Uterus (tissue), 4 donors: Measurements from ENCODE around the gene RTCB. TPM values are rescaled to one million over a fixed set of nuclear protein-coding genes. Genes with fewer than 3 reads are reported as not detected.

Experiments used
- DNase-seq, 2 donors: peaks; one replicate each; pipeline ENCODE4 v3.0.0-alpha.2; 2019 to 2020
- H3K27ac ChIP-seq, 2 donors: fragments of 200-600 bp; sonication (generic); 1 replicate in 1 of 2; 2 replicates in 1 of 2; pipeline ENCODE4 v1.5.1; 2016 to 2018
- H3K27me3 ChIP-seq, 2 donors: fragments of 200-600 bp; sonication (generic); one replicate each; pipeline ENCODE4 v1.5.1; 2018 to 2019; ENCODE audit warnings: control low read depth in 1 of 2
- H3K36me3 ChIP-seq, 2 donors: fragments of 200-600 bp; sonication (generic); one replicate each; pipeline ENCODE4 v1.5.1; 2019; ENCODE audit warnings: control low read depth in 1 of 2
- H3K4me1 ChIP-seq, 2 donors: fragments of 200-600 bp; sonication (generic); one replicate each; pipeline ENCODE4 v1.5.1; 2018 to 2019; ENCODE audit warnings: control low read depth in 1 of 2
- H3K4me3 ChIP-seq, 2 donors: fragments of 200-600 bp; sonication (generic); 1 replicate in 1 of 2; 2 replicates in 1 of 2; pipeline ENCODE4 v1.5.1; 2018 to 2019; ENCODE audit warnings: mild to moderate bottlenecking in 1 of 2
- H3K9me3 ChIP-seq, 2 donors: fragments of 200-600 bp; sonication (generic); one replicate each; pipeline ENCODE4 v1.5.1; 2019; ENCODE audit warnings: control low read depth in 1 of 2
- CTCF ChIP-seq, 4 experiments: fragments of 200-600 bp in 2 of 4; fragments of 450-650 bp in 2 of 4; sonication (generic) in 2 of 4; IDR thresholded peaks; one replicate each; pipeline ENCODE4 v1.5.1; 2016 to 2019; ENCODE audit warnings: antibody characterized with exemption in 4 of 4, mild to moderate bottlenecking in 2 of 4, moderate library complexity in 1 of 4
- POLR2A ChIP-seq, 2 donors: fragments of 450-650 bp; IDR thresholded peaks; one replicate each; pipeline ENCODE4 v1.6.1; 2016; ENCODE audit warnings: antibody characterized with exemption in 2 of 2, mild to moderate bottlenecking in 1 of 2, moderate library complexity in 1 of 2
- intact Hi-C: fragments of 100-400 bp; cut with DNase I; formaldehyde crosslinking; loops from one replicate; pipeline ENCODE4 v1.15.1; 2023; ENCODE audit warnings: low total_unique reads
- small RNA-seq: library from RNA; depleted of rRNA; stranded (forward); fragments of <200 nt; gene quantifications from one replicate; pipeline ENCODE3, GENCODE V24; 2016
- total RNA-seq, 4 donors: library from RNA; depleted of rRNA in 3 of 4; stranded (reverse); fragments of >200 nt in 3 of 4; gene quantifications; one replicate each; pipeline versions ENCODE4 v1.1.0 to v1.2.4, GENCODE V29; 2014 to 2023
- donor health status: DM: yes; HTN: yes; CAD: no.

The RTCB gene
- total RNA-seq, 4 donors from 2014 or later, result 57.2 to 118 (median 91.1) TPM

- no peak overlapping the region for H3K27ac ChIP-seq
- TF ChIP-seq CTCF (IDR thresholded peaks at IDR 0.05), result no peak
- TF ChIP-seq POLR2A (IDR thresholded peaks at IDR 0.05), result no peak
- H3K4me1 ChIP-seq, result no peaks in the 10 kb centered on the region
- H3K36me3 ChIP-seq, result no peaks in the 10 kb centered on the region
- no peaks in the 10 kb centered on the region for H3K9me3 ChIP-seq
- no peaks in the 10 kb centered on the region for H3K27me3 ChIP-seq
- intact Hi-C loops, result no loop called here
- DNase-seq, result no peak
- no peak overlapping the region for H3K4me3 ChIP-seq
Observed at GRCh38 chr22:32339190-32340012, 72.6 kb downstream of the RTCB start.

GRCh38 chr22:32338757-32339156 lies 73.3 kb downstream of the RTCB start:
- no peaks in the 10 kb centered on the region for H3K9me3 ChIP-seq
- intact Hi-C loops, result no loop called here
- no peak for TF ChIP-seq POLR2A (IDR thresholded peaks at IDR 0.05)
- TF ChIP-seq CTCF (IDR thresholded peaks at IDR 0.05), result no peak
- no peaks in the 10 kb centered on the region for H3K4me1 ChIP-seq
- no peaks in the 10 kb centered on the region for H3K27me3 ChIP-seq
- no peaks in the 10 kb centered on the region for H3K36me3 ChIP-seq
- no peak for DNase-seq
- no peak overlapping the region for H3K27ac ChIP-seq
- H3K4me3 ChIP-seq, result no peak overlapping the region

Small RNA genes within 50 kb of the gene (small RNA-seq; reads per million reads assigned to genes)
- gene AL021937.2 (not detected), gene IGLVIVOR22-2 (not detected), gene RF02171 (not detected), gene RF02172 (not detected)

Other genes with a start within 250 kb of the RTCB start
- gene RFPL2, start 207.2 kb downstream of the RTCB start, total RNA-seq, result not detected
- gene SLC5A4, start 156.9 kb downstream of the RTCB start, total RNA-seq, result 1 to 10 TPM in 2 of 4 donors, not detected in 2; 4.7 to 4.9 TPM
- not detected for gene RFPL3, start 54.4 kb downstream of the RTCB start, total RNA-seq
- gene BPIFC, start 52.2 kb upstream of the RTCB start, total RNA-seq, result not detected
- 10 to 100 TPM; 78.2 to 90.2 (median 80.0) TPM for gene FBXO7, start 62.6 kb upstream of the RTCB start, total RNA-seq